ENCODE data around the gene TIPARP.

DNA sequence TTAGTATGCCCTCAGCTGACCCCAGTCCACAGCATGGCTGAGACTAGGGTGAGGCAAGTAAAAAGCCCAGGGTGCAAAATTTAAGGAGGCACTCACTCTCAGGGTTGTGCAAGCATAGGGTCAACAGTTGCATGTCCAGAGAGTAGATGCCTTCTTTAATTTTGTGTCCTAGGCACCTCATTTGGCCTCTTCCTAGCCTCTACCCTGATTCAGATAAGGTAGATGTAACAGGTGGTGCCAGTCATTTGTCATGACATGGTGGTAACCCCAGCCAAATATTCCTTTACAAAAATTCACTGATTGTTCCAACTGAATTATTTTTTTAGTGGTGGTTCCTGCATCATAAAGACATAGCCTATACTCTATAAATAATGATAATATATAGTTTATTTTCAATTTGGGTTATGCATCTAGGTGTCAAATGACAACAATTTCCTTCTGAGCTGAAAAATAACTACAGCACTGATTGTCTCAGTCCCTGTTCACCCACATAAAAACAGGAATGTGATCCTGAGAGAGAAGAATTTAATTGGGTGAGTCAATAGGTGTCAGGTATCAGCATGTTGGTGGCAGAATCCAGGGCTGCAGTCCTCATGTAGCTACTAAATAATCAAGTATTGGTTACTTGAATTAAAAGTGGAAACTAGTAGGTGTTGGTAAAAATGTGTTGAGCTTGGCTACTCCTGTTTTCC is 44.2 kb upstream of the TIPARP start:
- TF ChIP-seq, protein P1, sequence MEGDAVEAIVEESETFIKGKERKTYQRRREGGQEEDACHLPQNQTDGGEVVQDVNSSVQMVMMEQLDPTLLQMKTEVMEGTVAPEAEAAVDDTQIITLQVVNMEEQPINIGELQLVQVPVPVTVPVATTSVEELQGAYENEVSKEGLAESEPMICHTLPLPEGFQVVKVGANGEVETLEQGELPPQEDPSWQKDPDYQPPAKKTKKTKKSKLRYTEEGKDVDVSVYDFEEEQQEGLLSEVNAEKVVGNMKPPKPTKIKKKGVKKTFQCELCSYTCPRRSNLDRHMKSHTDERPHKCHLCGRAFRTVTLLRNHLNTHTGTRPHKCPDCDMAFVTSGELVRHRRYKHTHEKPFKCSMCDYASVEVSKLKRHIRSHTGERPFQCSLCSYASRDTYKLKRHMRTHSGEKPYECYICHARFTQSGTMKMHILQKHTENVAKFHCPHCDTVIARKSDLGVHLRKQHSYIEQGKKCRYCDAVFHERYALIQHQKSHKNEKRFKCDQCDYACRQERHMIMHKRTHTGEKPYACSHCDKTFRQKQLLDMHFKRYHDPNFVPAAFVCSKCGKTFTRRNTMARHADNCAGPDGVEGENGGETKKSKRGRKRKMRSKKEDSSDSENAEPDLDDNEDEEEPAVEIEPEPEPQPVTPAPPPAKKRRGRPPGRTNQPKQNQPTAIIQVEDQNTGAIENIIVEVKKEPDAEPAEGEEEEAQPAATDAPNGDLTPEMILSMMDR (conservative IDR thresholded peaks at IDR 0.05; ENCODE audit: low read length), result no peak
- TF ChIP-seq EZH2phosphoT487 (IDR thresholded peaks at IDR 0.05; ENCODE audit: borderline replicate concordance), result no peak
